ENCODE measurements around the gene HS2ST1. TPM values are rescaled to one million over a fixed set of nuclear protein-coding genes. Genes with fewer than 3 reads are reported as not detected.

The HS2ST1 gene
- polyA plus RNA-seq, 2 of the 4 experiments (the other 2 are of a cell fraction), result 15.7 to 26.7 TPM

- Histone ChIP-seq H3K4me2 (no peak overlapping the region), H3K4me1 (no peaks in the 10 kb centered on the region), H3K9me3 (no peaks in the 10 kb centered on the region), H3K4me3 (no peak overlapping the region), H3K27ac (no peak overlapping the region)
- 88% methylated on average over 3 of the region's 3 CpGs for whole genome bisulfite sequencing (ENCODE audit: missing lambda C conversion rate)
- ChIA-PET POLR2A (no interaction called here), CTCF (no interaction called here)
- no peak for TF ChIP-seq ATOH8 (CRISPR knock-in tag; IDR thresholded peaks at IDR 0.05; ENCODE audit: low read depth)
- TF ChIP-seq BHLHE40 (IDR thresholded peaks at IDR 0.05; ENCODE audit: low read depth, low read length), result no peak
- TF ChIP-seq PHF8 (IDR thresholded peaks at IDR 0.05; ENCODE audit: borderline replicate concordance, low read depth), result no peak
- TF ChIP-seq GATA3 (IDR thresholded peaks at IDR 0.05; ENCODE audit: borderline replicate concordance), result no peak
- TF ChIP-seq JUN (IDR thresholded peaks at IDR 0.05), result no peak
- no peak for TF ChIP-seq ZFP36 (IDR thresholded peaks at IDR 0.05; ENCODE audit: borderline replicate concordance, partially characterized antibody)
- TF ChIP-seq FOXS1 (CRISPR knock-in tag; IDR thresholded peaks at IDR 0.05), result no peak
- TF ChIP-seq EHF (CRISPR knock-in tag; IDR thresholded peaks at IDR 0.05), result no peak
- no peak for TF ChIP-seq EHMT2 (IDR thresholded peaks at IDR 0.05; ENCODE audit: low read depth)
- TF ChIP-seq, protein P1, sequence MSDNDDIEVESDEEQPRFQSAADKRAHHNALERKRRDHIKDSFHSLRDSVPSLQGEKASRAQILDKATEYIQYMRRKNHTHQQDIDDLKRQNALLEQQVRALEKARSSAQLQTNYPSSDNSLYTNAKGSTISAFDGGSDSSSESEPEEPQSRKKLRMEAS (IDR thresholded peaks at IDR 0.05), result no peak
- TF ChIP-seq POLR2A (IDR thresholded peaks at IDR 0.05; ENCODE audit: low read length), result no peak
- TF ChIP-seq HEYL (CRISPR knock-in tag; IDR thresholded peaks at IDR 0.05), result no peak
- no peak for TF ChIP-seq CTCF (IDR thresholded peaks at IDR 0.05)
- no peak for TF ChIP-seq JUNB (IDR thresholded peaks at IDR 0.05)
- TF ChIP-seq SMC3 (IDR thresholded peaks at IDR 0.05), result no peak
- no peak for TF ChIP-seq CEBPB (IDR thresholded peaks at IDR 0.05)
- TF ChIP-seq SREBF2 (IDR thresholded peaks at IDR 0.05), result no peak
- no peak for TF ChIP-seq HMGXB4 (CRISPR knock-in tag; IDR thresholded peaks at IDR 0.05; ENCODE audit: borderline replicate concordance)
- TF ChIP-seq, protein P2, sequence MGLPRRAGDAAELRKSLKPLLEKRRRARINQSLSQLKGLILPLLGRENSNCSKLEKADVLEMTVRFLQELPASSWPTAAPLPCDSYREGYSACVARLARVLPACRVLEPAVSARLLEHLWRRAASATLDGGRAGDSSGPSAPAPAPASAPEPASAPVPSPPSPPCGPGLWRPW (IDR thresholded peaks at IDR 0.05), result no peak
- DNase-seq (ENCODE audit: low read depth in 1 of 2, low spot score in 1 of 2), result no peak
- no peak for ATAC-seq
- no peak for FAIRE-seq
These were observed 41.2 kb downstream of the HS2ST1 start for GRCh38 chr1:86955678-86956077.

GRCh38 chr1:86956221-86956620, 41.8 kb downstream of the HS2ST1 start:
- no peak for ATAC-seq
- Histone ChIP-seq H3K4me3 (no peak overlapping the region), H3K4me1 (no peaks in the 10 kb centered on the region), H3K9me3 (no peaks in the 10 kb centered on the region), H3K4me2 (no peak overlapping the region), H3K27ac (no peak overlapping the region)
- DNase-seq (ENCODE audit: low read depth in 1 of 2, low spot score in 1 of 2), result no peak
- ChIA-PET CTCF (no interaction called here), POLR2A (no interaction called here)
- TF ChIP-seq ESRRA (IDR thresholded peaks at IDR 0.05; ENCODE audit: borderline replicate concordance, low read length), result no peak
- no peak for TF ChIP-seq ZC3H11A (IDR thresholded peaks at IDR 0.05)
- TF ChIP-seq PBX3 (IDR thresholded peaks at IDR 0.05), result no peak
- TF ChIP-seq MAZ (IDR thresholded peaks at IDR 0.05; ENCODE audit: borderline replicate concordance, low read depth, low read length), result no peak
- no peak for FAIRE-seq
